Glutamatergic neuron (in vitro differentiated cells): ENCODE measurements around the gene CDC14A. TPM values are rescaled to one million over a fixed set of nuclear protein-coding genes. Genes with fewer than 3 reads are reported as not detected.

Source experiments
- DNase-seq: peaks from one replicate; pipeline ENCODE4 v3.0.0; 2022
- H3K27ac Mint-ChIP-seq: one replicate; pipeline ENCODE4 v1.8.0; 2020; ENCODE audit warnings: mild to moderate bottlenecking, mixed read lengths, inconsistent platforms; ENCODE audit not compliant: unreplicated experiment
- H3K27me3 Mint-ChIP-seq: one replicate; pipeline ENCODE4 v1.8.0; 2020; ENCODE audit warnings: mild to moderate bottlenecking, moderate library complexity, mixed read lengths, inconsistent platforms; ENCODE audit not compliant: unreplicated experiment
- H3K36me3 Mint-ChIP-seq: one replicate; pipeline ENCODE4 v1.8.0; 2020; ENCODE audit warnings: mild to moderate bottlenecking, mixed read lengths, inconsistent platforms; ENCODE audit not compliant: unreplicated experiment
- H3K4me1 Mint-ChIP-seq: one replicate; pipeline ENCODE4 v1.8.0; 2020; ENCODE audit warnings: mild to moderate bottlenecking, low read depth, mixed read lengths, inconsistent platforms; ENCODE audit not compliant: unreplicated experiment
- H3K4me3 Mint-ChIP-seq: one replicate; pipeline ENCODE4 v1.8.0; 2020; ENCODE audit warnings: mild to moderate bottlenecking, mixed read lengths, inconsistent platforms; ENCODE audit not compliant: unreplicated experiment
- H3K9me3 Mint-ChIP-seq: one replicate; pipeline ENCODE4 v1.8.0; 2020; ENCODE audit warnings: mild to moderate bottlenecking, moderate library complexity, mixed read lengths, inconsistent platforms; ENCODE audit not compliant: unreplicated experiment
- total RNA-seq: library from RNA; stranded (reverse); fragmentation: NEBNext Ultra II Directional; extraction: Animal tissue kit (Norgen Biotek cat#: 25700); gene quantifications from one replicate; pipeline ENCODE4 v1.2.1, GENCODE V29; 2021; ENCODE audit not compliant: unreplicated experiment
- TF ChIP-seq, protein P1 (sequence below): fragments of 200-600 bp; sonication (generic); IDR thresholded peaks from one replicate; pipeline ENCODE4 v1.5.0; 2021; ENCODE audit not compliant: partially characterized antibody, unreplicated experiment

The CDC14A gene
- total RNA-seq, 1 donor from 2014 or later: 9.2 TPM

GRCh38 chr1:100463791-100464424, 111.6 kb downstream of the CDC14A start:
- DNase-seq: peak; percentile 50
- H3K36me3 Mint-ChIP-seq: no peaks in the 10 kb centered on the region
- peaks cover 1% of the 10 kb centered on the region for H3K27me3 Mint-ChIP-seq
- TF ChIP-seq, protein P1, sequence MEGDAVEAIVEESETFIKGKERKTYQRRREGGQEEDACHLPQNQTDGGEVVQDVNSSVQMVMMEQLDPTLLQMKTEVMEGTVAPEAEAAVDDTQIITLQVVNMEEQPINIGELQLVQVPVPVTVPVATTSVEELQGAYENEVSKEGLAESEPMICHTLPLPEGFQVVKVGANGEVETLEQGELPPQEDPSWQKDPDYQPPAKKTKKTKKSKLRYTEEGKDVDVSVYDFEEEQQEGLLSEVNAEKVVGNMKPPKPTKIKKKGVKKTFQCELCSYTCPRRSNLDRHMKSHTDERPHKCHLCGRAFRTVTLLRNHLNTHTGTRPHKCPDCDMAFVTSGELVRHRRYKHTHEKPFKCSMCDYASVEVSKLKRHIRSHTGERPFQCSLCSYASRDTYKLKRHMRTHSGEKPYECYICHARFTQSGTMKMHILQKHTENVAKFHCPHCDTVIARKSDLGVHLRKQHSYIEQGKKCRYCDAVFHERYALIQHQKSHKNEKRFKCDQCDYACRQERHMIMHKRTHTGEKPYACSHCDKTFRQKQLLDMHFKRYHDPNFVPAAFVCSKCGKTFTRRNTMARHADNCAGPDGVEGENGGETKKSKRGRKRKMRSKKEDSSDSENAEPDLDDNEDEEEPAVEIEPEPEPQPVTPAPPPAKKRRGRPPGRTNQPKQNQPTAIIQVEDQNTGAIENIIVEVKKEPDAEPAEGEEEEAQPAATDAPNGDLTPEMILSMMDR: peak; percentile 74
- no peaks in the 10 kb centered on the region for H3K9me3 Mint-ChIP-seq
- no peak overlapping the region for H3K4me3 Mint-ChIP-seq
- H3K27ac Mint-ChIP-seq: no peak overlapping the region
- peaks cover 1% of the 10 kb centered on the region for H3K4me1 Mint-ChIP-seq

DNA sequence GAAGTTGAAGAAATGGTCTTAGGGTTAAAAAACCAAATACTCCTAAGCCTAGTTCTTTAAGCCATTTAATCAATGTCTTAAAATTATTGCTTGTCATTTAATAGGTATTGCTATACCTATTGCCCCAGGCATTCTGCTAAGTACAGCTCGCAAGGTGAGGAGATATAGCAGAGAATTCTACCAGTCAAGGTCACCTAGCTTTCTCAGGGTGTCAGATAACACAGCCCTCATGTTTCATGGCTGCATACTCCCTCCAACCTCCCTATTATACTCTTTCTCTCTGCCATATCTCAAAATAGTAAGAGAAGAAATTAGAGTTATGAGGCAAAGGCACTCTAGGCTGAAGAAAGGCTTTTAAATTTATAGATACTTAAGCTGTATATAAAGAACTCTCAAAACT, 117.3 kb downstream of the CDC14A start:
- TF ChIP-seq, protein P1: no peak
- Mint-ChIP-seq H3K9me3 (no peaks in the 10 kb centered on the region), H3K4me1 (no peaks in the 10 kb centered on the region), H3K4me3 (no peak overlapping the region), H3K36me3 (no peaks in the 10 kb centered on the region), H3K27me3 (no peaks in the 10 kb centered on the region), H3K27ac (no peak overlapping the region)
- DNase-seq: no peak

GRCh38 chr1:100474834-100475233, 122.5 kb downstream of the CDC14A start:
- no peaks in the 10 kb centered on the region for H3K36me3 Mint-ChIP-seq
- H3K27me3 Mint-ChIP-seq: no peaks in the 10 kb centered on the region
- no peak overlapping the region for H3K4me3 Mint-ChIP-seq
- H3K9me3 Mint-ChIP-seq: no peaks in the 10 kb centered on the region
- TF ChIP-seq, protein P1: no peak
- no peak overlapping the region for H3K27ac Mint-ChIP-seq
- no peak for DNase-seq
- peaks cover 4% of the 10 kb centered on the region for H3K4me1 Mint-ChIP-seq

DNA sequence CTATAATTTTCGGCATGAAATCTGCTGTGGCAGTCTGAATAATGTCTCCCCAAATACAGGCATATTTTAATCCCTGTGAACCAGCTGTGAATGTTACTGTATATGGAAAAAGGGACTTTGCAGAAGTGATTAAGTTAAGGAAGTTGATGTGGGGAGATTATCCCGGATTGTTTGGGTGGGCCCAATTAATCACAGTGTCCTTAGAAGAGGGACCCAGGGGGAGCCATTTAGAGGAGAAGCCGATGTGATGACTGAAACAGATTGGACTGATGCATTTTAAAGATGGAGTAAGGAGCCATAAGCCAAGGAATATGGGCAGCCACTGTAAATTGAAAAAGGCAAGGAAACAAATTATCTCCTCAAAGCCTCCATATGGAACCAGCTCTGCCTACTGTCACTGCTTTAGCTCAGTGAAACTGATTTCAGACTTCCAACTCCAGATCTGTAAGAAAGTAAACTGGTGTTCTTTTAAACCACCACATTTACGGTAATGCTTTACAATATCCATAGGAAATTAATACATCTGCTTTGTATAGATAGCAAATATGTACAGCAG, 124.5 kb downstream of the CDC14A start:
- Mint-ChIP-seq H3K27me3 (no peaks in the 10 kb centered on the region), H3K4me3 (no peak overlapping the region), H3K27ac (no peak overlapping the region), H3K36me3 (no peaks in the 10 kb centered on the region), H3K9me3 (no peaks in the 10 kb centered on the region), H3K4me1 (peaks cover 4% of the 10 kb centered on the region)
- TF ChIP-seq, protein P1: no peak
- no peak for DNase-seq

DNA sequence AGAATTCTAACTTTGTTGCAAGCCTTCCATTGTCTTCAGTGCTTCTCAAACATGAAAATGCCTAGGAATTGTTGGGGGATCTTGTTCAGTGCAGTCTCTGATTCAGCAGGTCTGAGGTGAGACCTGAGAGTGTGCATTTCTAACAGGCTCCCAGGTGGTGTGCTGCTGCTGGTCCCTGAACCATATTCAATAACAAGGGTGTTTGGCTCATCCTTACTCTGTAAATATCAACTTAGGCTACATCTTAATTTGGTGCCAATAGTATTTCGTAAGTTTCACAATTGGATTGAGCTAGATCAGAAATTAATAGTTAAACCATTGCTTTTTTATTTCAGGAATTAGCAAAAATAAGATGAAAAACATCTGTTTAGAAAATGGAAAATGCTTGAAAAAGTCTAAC, 126.5 kb downstream of the CDC14A start:
- Mint-ChIP-seq H3K27me3 (no peaks in the 10 kb centered on the region), H3K4me3 (no peak overlapping the region), H3K36me3 (no peaks in the 10 kb centered on the region), H3K4me1 (peaks cover 4% of the 10 kb centered on the region), H3K9me3 (no peaks in the 10 kb centered on the region), H3K27ac (no peak overlapping the region)
- DNase-seq: no peak
- TF ChIP-seq, protein P1: no peak
